Endothelial cell of umbilical vein (primary cell): ENCODE results near the gene PPP2R2C. TPM values are rescaled to one million over a fixed set of nuclear protein-coding genes. Genes with fewer than 3 reads are reported as not detected.

Source experiments
- BruUV-seq: library from RNA; stranded (reverse); fragments of 400-500 nt; replicated peaks from 2 replicates; lab custom pipeline; 2021; lab: Mats Ljungman, UMichigan
- CTCF ChIA-PET: fragments of 300-600, 350-600 bp; sonication (Branson Sonifier 250); formaldehyde crosslinking; loops from one replicate; lab custom pipeline; 2021; ENCODE audit warnings: antibody characterized with exemption, inconsistent platforms; lab: Charles Lee
- POLR2A ChIA-PET: fragments of 300-600, 350-600 bp; sonication (Branson Sonifier 250); formaldehyde crosslinking; loops from one replicate; lab custom pipeline; 2021; ENCODE audit warnings: antibody characterized with exemption, inconsistent platforms; lab: Charles Lee
- DNase-seq: peaks from one replicate; pipeline ENCODE4 v3.0.0-alpha.2; 2011; ENCODE audit warnings: low read depth, low spot score
- FAIRE-seq: peaks from 2 replicates; lab custom pipeline; 2011; peaks lifted over from hg19 to GRCh38; lab: Jason Lieb, UNC
- H2AFZ ChIP-seq: 2 replicates; pipeline ENCODE4 v1.6.0; 2012; ENCODE audit warnings: low read depth, low read length, control low read depth, inconsistent platforms
- H3K27ac ChIP-seq: 2 replicates; pipeline ENCODE4 v1.5.1; 2011; ENCODE audit warnings: low read depth, mild to moderate bottlenecking, control low read depth, low read length, moderate library complexity; ENCODE audit not compliant: insufficient read depth
- H3K27me3 ChIP-seq, 2 experiments: 2 replicates each; pipeline versions ENCODE4 v1.6.0 to v1.6.1; 2011; ENCODE audit warnings: low read length in 2 of 2, mixed read lengths in 1 of 2; ENCODE audit not compliant: control insufficient read depth in 2 of 2, insufficient read depth in 2 of 2
- H3K36me3 ChIP-seq, 2 experiments: 2 replicates in 1 of 2; 3 replicates in 1 of 2; pipeline ENCODE4 v1.5.1; 2011; ENCODE audit warnings: low read length in 2 of 2, mild to moderate bottlenecking in 1 of 2, moderate library complexity in 1 of 2; ENCODE audit not compliant: control insufficient read depth in 2 of 2, insufficient read depth in 2 of 2; ENCODE audit errors: extremely low read depth in 1 of 2
- H3K4me1 ChIP-seq: 3 replicates; pipeline ENCODE4 v1.5.1; 2011; ENCODE audit warnings: mild to moderate bottlenecking, low read length; ENCODE audit not compliant: control insufficient read depth, insufficient read depth; ENCODE audit errors: extremely low read depth
- H3K4me2 ChIP-seq: 2 replicates; pipeline ENCODE4 v1.6.1; 2011; ENCODE audit warnings: low read length, control low read depth, mixed read lengths; ENCODE audit not compliant: insufficient read depth
- H3K4me3 ChIP-seq, 3 experiments: fragments of 200-600 bp in 1 of 3; sonication (generic), shearing (Covaris generic) in 1 of 3; replicated peaks in 1 of 3; 2 replicates each; pipeline ENCODE4 v1.5.1; 2011 to 2016; ENCODE audit warnings: control low read depth in 3 of 3, low read length in 3 of 3, mild to moderate bottlenecking in 2 of 3, inconsistent platforms in 1 of 3, low read depth in 1 of 3, moderate library complexity in 1 of 3; ENCODE audit not compliant: insufficient read depth in 1 of 3
- H3K79me2 ChIP-seq: 2 replicates; pipeline ENCODE4 v1.6.0; 2012; ENCODE audit warnings: low read length, inconsistent platforms; ENCODE audit not compliant: control insufficient read depth, insufficient read depth
- H3K9ac ChIP-seq: replicated peaks from 2 replicates; pipeline ENCODE3; 2011; ENCODE audit warnings: low read length, control low read depth; ENCODE audit not compliant: insufficient read depth; ENCODE audit errors: extremely low read depth
- H3K9me1 ChIP-seq: replicated peaks from 3 replicates; pipeline ENCODE4 v1.6.0; 2011; ENCODE audit warnings: mild to moderate bottlenecking, low read length; ENCODE audit not compliant: control insufficient read depth, insufficient read depth; ENCODE audit errors: extremely low read depth
- H3K9me3 ChIP-seq: replicated peaks from 2 replicates; pipeline ENCODE4 v1.5.1; 2012; ENCODE audit warnings: low read length, inconsistent platforms; ENCODE audit not compliant: control insufficient read depth, insufficient read depth
- H4K20me1 ChIP-seq: replicated peaks from 2 replicates; pipeline ENCODE3; 2011; ENCODE audit warnings: mild to moderate bottlenecking, low read length; ENCODE audit not compliant: control insufficient read depth, insufficient read depth; ENCODE audit errors: extremely low read depth
- EZH2 ChIP-seq: IDR thresholded peaks from 2 replicates; pipeline ENCODE4 v1.6.1; 2012; ENCODE audit warnings: borderline replicate concordance, low read depth, mild to moderate bottlenecking, moderate library complexity, low read length, inconsistent platforms; ENCODE audit not compliant: severe bottlenecking
- FOS ChIP-seq: IDR thresholded peaks from 2 replicates; pipeline ENCODE4 v1.6.1; 2011; ENCODE audit warnings: mild to moderate bottlenecking, low read length, moderate library complexity, borderline replicate concordance; ENCODE audit not compliant: insufficient read depth
- GATA2 ChIP-seq: IDR thresholded peaks from 2 replicates; pipeline ENCODE4 v1.7.0; 2011; ENCODE audit warnings: low read depth, mild to moderate bottlenecking, moderate library complexity, mixed read lengths, low read length; ENCODE audit not compliant: insufficient read length, insufficient read depth
- JUN ChIP-seq: IDR thresholded peaks from 2 replicates; pipeline ENCODE4 v1.6.1; 2011; ENCODE audit warnings: borderline replicate concordance, low read depth; ENCODE audit not compliant: insufficient read length, insufficient read depth
- MYC ChIP-seq: IDR thresholded peaks from one replicate; pipeline ENCODE4 v1.6.1; 2011; ENCODE audit warnings: mild to moderate bottlenecking, low read depth, low read length
- POLR2A ChIP-seq: IDR thresholded peaks from 2 replicates; pipeline ENCODE4 v1.6.1; 2012; ENCODE audit warnings: low read depth, mild to moderate bottlenecking, control low read depth, low read length
- POLR2AphosphoS5 ChIP-seq: IDR thresholded peaks from 2 replicates; pipeline ENCODE4 v1.6.1; 2012; ENCODE audit warnings: low read depth, mild to moderate bottlenecking, control low read depth, low read length, moderate library complexity; ENCODE audit not compliant: insufficient read depth
- dilution Hi-C: fragments of 300-500 bp; cut with MboI; formaldehyde crosslinking; loops from one replicate; pipeline ENCODE4 v1.15.0; 2019; ENCODE audit warnings: low sequenced_read_pairs; ENCODE audit not compliant: extremely low pct_ligation_motif_present
- intact Hi-C: fragments of 100-400 bp; cut with micrococcal nuclease; formaldehyde crosslinking; loops from one replicate; pipeline ENCODE4 v1.10.0; 2022
- polyA plus RNA-seq, 4 experiments: library from polyadenylated mRNA; depleted of rRNA in 3 of 4; stranded (reverse) in 3 of 4; unstranded in 1 of 4; fragments of >200 nt; gene quantifications; 2 replicates each; pipeline versions ENCODE4 v1.2.1 to v1.2.3, GENCODE V29; 2011 to 2012; ENCODE audit warnings: missing spikeins in 1 of 4
- total RNA-seq: library from RNA; stranded (reverse); gene quantifications from 2 replicates; pipeline ENCODE4 v1.2.3, GENCODE V29; 2021
- TF ChIP-seq, protein P1 (sequence below): IDR thresholded peaks from 2 replicates; pipeline ENCODE4 v1.6.1; 2011; ENCODE audit not compliant: insufficient read depth, insufficient read length
- TF ChIP-seq, protein P2 (sequence below), 2 donors: IDR thresholded peaks; 1 replicate in 1 of 2; 2 replicates in 1 of 2; pipeline ENCODE4 v1.5.1; 2011; ENCODE audit warnings: low read length in 2 of 2, mild to moderate bottlenecking in 2 of 2, moderate library complexity in 2 of 2, control low read depth in 1 of 2, inconsistent platforms in 1 of 2, low read depth in 1 of 2; ENCODE audit not compliant: insufficient read depth in 1 of 2; ENCODE audit errors: extremely low read depth in 1 of 2

PPP2R2C gene
- total and polyA plus RNA-seq, 2 donors (not counting 3 experiments of a cell fraction or from before 2014, with no cell fraction given), result 0.03 to 0.09 TPM

GRCh38 chr4:6403400-6403685 is 69.1 kb downstream of the PPP2R2C start:
- TF ChIP-seq JUN (no peak), POLR2A (no peak), MYC (no peak), GATA2 (no peak), POLR2AphosphoS5 (no peak), FOS (no peak), EZH2 (no peak)
- TF ChIP-seq, protein P1, sequence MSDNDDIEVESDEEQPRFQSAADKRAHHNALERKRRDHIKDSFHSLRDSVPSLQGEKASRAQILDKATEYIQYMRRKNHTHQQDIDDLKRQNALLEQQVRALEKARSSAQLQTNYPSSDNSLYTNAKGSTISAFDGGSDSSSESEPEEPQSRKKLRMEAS, result no peak
- TF ChIP-seq, protein P2, sequence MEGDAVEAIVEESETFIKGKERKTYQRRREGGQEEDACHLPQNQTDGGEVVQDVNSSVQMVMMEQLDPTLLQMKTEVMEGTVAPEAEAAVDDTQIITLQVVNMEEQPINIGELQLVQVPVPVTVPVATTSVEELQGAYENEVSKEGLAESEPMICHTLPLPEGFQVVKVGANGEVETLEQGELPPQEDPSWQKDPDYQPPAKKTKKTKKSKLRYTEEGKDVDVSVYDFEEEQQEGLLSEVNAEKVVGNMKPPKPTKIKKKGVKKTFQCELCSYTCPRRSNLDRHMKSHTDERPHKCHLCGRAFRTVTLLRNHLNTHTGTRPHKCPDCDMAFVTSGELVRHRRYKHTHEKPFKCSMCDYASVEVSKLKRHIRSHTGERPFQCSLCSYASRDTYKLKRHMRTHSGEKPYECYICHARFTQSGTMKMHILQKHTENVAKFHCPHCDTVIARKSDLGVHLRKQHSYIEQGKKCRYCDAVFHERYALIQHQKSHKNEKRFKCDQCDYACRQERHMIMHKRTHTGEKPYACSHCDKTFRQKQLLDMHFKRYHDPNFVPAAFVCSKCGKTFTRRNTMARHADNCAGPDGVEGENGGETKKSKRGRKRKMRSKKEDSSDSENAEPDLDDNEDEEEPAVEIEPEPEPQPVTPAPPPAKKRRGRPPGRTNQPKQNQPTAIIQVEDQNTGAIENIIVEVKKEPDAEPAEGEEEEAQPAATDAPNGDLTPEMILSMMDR (IDR thresholded peaks at IDR 0.05; ENCODE audit: extremely low read depth in 1 of 2, insufficient read depth in 1 of 2, low read depth in 1 of 2, low read length in 2 of 2), result no peak
- dilution Hi-C loops, result no loop called here
- POLR2A ChIA-PET, result no interaction called here
- Histone ChIP-seq H4K20me1 (no peaks in the 10 kb centered on the region), H3K9me1 (no peaks in the 10 kb centered on the region), H3K4me3 (no peak overlapping the region), H3K79me2 (no peaks in the 10 kb centered on the region), H3K27ac (no peak overlapping the region), H3K9ac (no peak overlapping the region), H3K9me3 (no peaks in the 10 kb centered on the region), H3K4me2 (no peak overlapping the region), H2AFZ (no peak overlapping the region), H3K27me3 (peaks cover 0 to 2% of the 10 kb centered on the region in 2 experiments), H3K4me1 (no peaks in the 10 kb centered on the region), H3K36me3 (no peaks in the 10 kb centered on the region)
- no peak for DNase-seq
- CTCF ChIA-PET, result no interaction called here
- intact Hi-C loops, result no loop called here
- no peak for FAIRE-seq
- BruUV-seq, result no TSS peak
